Activated CD4-positive, CD25-positive, alpha-beta regulatory T cell treated with anti-CD3 and anti-CD28 coated beads, Interleukin-2, amount 50 U/mL, for 16 hours (primary cell): ENCODE measurements around the gene ATRN.
"Not testable (repeated sequence)": the region's sequence is repeated elsewhere in the genome, so short reads cannot be mapped to it uniquely, and the experiment has no call there.

ENCODE experiments used
- DNase-seq: peaks from one replicate; pipeline ENCODE4 v3.0.0-alpha.2; 2020; ENCODE audit warnings: low read depth, low spot score

Gene ATRN

GRCh38 chr20:3470627-3471396 lies at the start of gene ATRN:
ATRN (plus strand) TSS chr20:3471018; CDS start chr20:3471108, 90 bp downstream.
- peak; percentile 67 for DNase-seq

- no peak for DNase-seq
Observed at GRCh38 chr20:3421985-3422384, 48.8 kb upstream of the ATRN start.

GRCh38 chr20:3423126-3423525 lies 47.7 kb upstream of the ATRN start:
- DNase-seq: no peak

GRCh38 chr20:3426766-3427165 lies 44.1 kb upstream of the ATRN start:
- not testable (repeated sequence) for DNase-seq

- no peak for DNase-seq
Observed at GRCh38 chr20:3430376-3431069, 40.3 kb upstream of the ATRN start.

- DNase-seq: no peak
Observed at GRCh38 chr20:3431109-3431508, 39.7 kb upstream of the ATRN start.

- DNase-seq: no peak
Observed at GRCh38 chr20:3432844-3433243, 38.0 kb upstream of the ATRN start.

GRCh38 chr20:3433744-3434143 lies 37.1 kb upstream of the ATRN start:
- no peak for DNase-seq

- no peak for DNase-seq
Observed at GRCh38 chr20:3434232-3434631, 36.6 kb upstream of the ATRN start.

GRCh38 chr20:3436864-3437574 lies 33.8 kb upstream of the ATRN start:
- no peak for DNase-seq

- DNase-seq: no peak
Observed at GRCh38 chr20:3446779-3447178, 24.0 kb upstream of the ATRN start.

- DNase-seq: no peak
Observed at GRCh38 chr20:3447321-3447720, 23.5 kb upstream of the ATRN start.

- DNase-seq: no peak
Observed at GRCh38 chr20:3449319-3449718, 21.5 kb upstream of the ATRN start.

GRCh38 chr20:3452136-3452535 lies 18.7 kb upstream of the ATRN start:
- no peak for DNase-seq

GRCh38 chr20:3452690-3453089 lies 18.1 kb upstream of the ATRN start:
- DNase-seq: no peak

GRCh38 chr20:3454831-3455230 lies 16.0 kb upstream of the ATRN start:
- no peak for DNase-seq

GRCh38 chr20:3456648-3457047 lies 14.2 kb upstream of the ATRN start:
- DNase-seq: no peak

- no peak for DNase-seq
Observed at GRCh38 chr20:3459881-3460307, 10.9 kb upstream of the ATRN start.

GRCh38 chr20:3461211-3461771 lies 9.5 kb upstream of the ATRN start:
- DNase-seq: no peak

- no peak for DNase-seq
Observed at GRCh38 chr20:3461911-3462677, 8.7 kb upstream of the ATRN start.

GRCh38 chr20:3464166-3464565 lies 6.7 kb upstream of the ATRN start:
- DNase-seq: no peak
